ENCODE results near the gene ARAF. TPM values are rescaled to one million over a fixed set of nuclear protein-coding genes. Genes with fewer than 3 reads are reported as not detected.
A peak's percentile ranks its signal among the peaks of the same experiment; 100 is the strongest.

Gene ARAF
- polyA plus RNA-seq, 3 donors = 34.3 to 54.8 (median 40.7) TPM

GRCh38 chrX:47561659-47562151 lies 700 bp downstream of the ARAF start:
- H3K27ac ChIP-seq (ENCODE audit: low read depth, low read length) = peak overlapping the region; percentile 60
- WGBS, 3 donors = 4 to 37% (median 5%) methylated on average over 9 of the region's 9 CpGs

- no peak overlapping the region for H3K27ac ChIP-seq (ENCODE audit: low read depth, low read length)
- 75 to 79% (median 76%) methylated on average over 13 of the region's 13 CpGs for WGBS, 3 donors
Measured at GRCh38 chrX:47562615-47563243, 1.7 kb downstream of the ARAF start.

- no peak overlapping the region for H3K27ac ChIP-seq (ENCODE audit: low read depth, low read length)
- 71 to 92% (median 75%) methylated on average over 8 of the region's 8 CpGs for WGBS, 3 donors
Measured at GRCh38 chrX:47563801-47564315, 2.9 kb downstream of the ARAF start.

DNA sequence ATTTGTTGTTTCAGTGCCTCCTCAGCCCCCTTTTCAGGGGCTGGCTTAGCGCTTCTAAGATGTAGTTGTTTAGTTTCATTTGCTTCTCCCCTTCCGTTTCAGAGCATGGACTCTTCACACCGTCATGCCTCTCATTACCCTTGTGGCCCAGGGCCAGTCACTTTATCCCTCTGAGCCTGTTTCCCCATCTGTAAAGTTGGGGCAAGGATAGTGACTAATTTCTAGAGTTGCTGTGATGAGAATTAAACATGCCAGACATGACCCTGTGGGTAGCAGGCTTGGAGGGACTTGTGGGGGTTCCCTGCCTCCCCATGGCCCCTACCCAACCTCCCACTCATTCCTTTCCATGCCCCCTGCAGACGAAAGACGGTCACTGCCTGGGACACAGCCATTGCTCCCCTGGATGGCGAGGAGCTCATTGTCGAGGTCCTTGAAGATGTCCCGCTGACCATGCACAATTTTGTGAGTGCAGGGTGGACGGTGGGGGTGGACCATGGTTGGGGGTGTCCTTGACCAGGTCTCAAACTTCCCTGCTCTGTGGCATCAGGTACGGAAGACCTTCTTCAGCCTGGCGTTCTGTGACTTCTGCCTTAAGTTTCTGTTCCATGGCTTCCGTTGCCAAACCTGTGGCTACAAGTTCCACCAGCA lies 3.6 kb downstream of the ARAF start:
- WGBS, 3 donors = 77 to 84% (median 83%) methylated on average over 11 to 12 of the region's 12 CpGs

GRCh38 chrX:47566841-47567240 lies 5.8 kb downstream of the ARAF start:
- H3K27ac ChIP-seq (ENCODE audit: low read depth, low read length) = no peak overlapping the region
- 74 to 81% (median 80%) methylated on average over 11 of the region's 11 CpGs for WGBS, 3 donors

More for the DNA sequence above, 3.6 kb downstream of the ARAF start:
- no peak overlapping the region for H3K27ac ChIP-seq (ENCODE audit: low read depth, low read length)

- no peak overlapping the region for H3K27ac ChIP-seq (ENCODE audit: low read depth, low read length)
- WGBS, 3 donors = 91 to 94% (median 92%) methylated on average over 12 to 13 of the region's 13 CpGs
Measured at GRCh38 chrX:47568656-47569295, 7.8 kb downstream of the ARAF start.

DNA sequence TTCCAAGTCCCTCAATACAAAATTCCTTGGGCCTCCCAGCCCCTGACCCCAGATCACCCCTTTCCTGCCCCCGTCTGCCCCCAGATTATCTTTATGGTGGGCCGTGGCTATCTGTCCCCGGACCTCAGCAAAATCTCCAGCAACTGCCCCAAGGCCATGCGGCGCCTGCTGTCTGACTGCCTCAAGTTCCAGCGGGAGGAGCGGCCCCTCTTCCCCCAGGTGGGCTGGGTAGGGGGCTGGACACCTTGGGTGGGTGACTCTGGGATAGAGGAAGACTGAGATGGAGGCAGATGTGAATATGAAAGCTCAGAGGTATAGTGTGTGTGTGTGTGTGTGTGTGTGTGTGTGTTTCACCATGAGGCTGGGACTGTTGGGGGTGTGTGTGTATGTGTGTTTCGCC lies 9.8 kb downstream of the ARAF start:
- H3K27ac ChIP-seq (ENCODE audit: low read depth, low read length) = no peak overlapping the region
- 83 to 90% (median 84%) methylated on average over 7 to 8 of the region's 8 CpGs for WGBS, 3 donors

DNA sequence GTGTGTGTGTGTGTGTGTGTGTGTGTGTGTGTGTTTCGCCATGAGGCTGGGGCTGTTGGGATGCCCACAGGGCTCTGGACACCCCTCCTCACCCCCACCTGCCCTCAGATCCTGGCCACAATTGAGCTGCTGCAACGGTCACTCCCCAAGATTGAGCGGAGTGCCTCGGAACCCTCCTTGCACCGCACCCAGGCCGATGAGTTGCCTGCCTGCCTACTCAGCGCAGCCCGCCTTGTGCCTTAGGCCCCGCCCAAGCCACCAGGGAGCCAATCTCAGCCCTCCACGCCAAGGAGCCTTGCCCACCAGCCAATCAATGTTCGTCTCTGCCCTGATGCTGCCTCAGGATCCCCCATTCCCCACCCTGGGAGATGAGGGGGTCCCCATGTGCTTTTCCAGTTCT lies 10.2 kb downstream of the ARAF start:
- H3K27ac ChIP-seq (ENCODE audit: low read depth, low read length) = no peak overlapping the region
- WGBS, 3 donors = 86 to 95% (median 93%) methylated on average over 8 to 11 of the region's 11 CpGs

GRCh38 chrX:47571896-47572295 lies 10.9 kb downstream of the ARAF start:
- H3K27ac ChIP-seq (ENCODE audit: low read depth, low read length) = no peak overlapping the region
- WGBS, 3 donors = 87 to 93% (median 90%) methylated on average over 13 of the region's 13 CpGs

DNA sequence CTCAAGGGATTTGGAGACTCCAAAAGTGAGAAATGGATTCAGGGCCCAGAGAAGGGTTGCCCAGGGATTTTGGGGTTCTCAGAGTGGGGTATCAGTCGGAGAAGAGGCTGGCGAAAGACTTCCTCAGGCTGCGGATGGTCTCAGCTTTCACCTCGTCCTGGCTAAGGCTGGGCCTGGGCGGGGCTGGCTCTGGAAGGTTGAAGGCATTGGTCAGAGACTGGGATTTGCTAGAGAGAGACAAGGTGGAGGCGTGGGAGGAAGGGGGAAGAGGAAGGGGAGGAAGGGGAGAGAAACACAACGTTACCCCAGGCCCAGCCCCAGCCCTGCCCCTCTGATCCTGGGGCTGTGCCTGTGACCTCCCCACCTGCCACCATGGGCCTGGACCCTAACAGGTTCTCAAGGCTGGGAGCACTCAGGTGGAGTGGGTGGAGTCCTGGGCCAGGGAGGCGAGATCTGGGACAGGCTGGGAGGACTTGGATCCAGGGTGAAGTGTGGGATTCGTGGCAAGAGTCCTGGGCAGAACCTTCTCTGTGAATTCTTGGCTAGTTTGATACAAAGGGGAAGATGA lies 11.9 kb downstream of the ARAF start:
- no peak overlapping the region for H3K27ac ChIP-seq (ENCODE audit: low read depth, low read length)
- 42 to 61% (median 59%) methylated on average over 6 to 9 of the region's 9 CpGs for WGBS, 3 donors

DNA sequence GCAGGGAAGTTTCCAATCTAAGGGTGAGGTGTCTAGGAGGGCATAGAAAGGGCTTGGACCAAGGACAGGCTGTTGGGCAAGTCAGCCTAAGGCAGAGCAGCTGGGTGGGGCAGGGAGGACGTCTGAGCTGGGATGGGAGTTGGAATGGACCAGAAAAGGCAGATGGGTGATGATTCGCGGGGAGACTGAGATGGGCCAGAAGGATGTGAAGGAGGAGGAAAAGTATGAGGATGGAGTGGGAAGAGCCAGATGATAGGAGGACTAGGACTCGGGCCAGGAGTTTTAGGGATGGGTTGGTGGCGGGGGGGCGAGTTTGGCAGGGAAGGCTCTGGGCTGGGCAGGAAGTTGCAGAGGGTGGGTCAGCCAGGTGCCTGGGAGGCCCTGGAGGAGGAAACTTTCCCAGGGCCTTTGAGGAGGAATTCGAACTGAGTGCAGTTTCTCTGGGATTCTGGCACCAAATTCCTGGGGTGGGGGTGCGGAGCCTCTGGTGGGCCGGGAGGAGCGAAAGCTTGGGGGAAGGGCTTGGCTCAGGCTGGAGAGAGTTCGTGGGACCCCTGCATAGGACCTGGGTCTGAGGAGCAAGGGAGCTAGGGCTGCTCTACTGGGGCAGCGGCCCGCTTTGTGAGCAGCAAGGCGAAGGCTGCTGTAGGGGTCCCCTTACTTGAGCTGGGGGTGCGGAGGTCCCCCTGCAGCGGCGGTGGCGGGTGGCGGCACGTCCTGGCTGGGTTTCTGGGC lies 12.5 kb downstream of the ARAF start:
- H3K27ac ChIP-seq (ENCODE audit: low read depth, low read length) = no peak overlapping the region
- WGBS, 3 donors = 11 to 41% (median 31%) methylated on average over 11 to 20 of the region's 20 CpGs

- 11 to 30% (median 15%) methylated on average over 4 to 40 of the region's 41 CpGs for WGBS, 3 donors
Measured at GRCh38 chrX:47574076-47574546, 13.1 kb downstream of the ARAF start.

GRCh38 chrX:47574547-47575301 lies 13.7 kb downstream of the ARAF start:
- WGBS, 3 donors = 50 to 62% (median 54%) methylated on average over 22 to 27 of the region's 27 CpGs
- H3K27ac ChIP-seq (ENCODE audit: low read depth, low read length) = no peak overlapping the region

More at GRCh38 chrX:47574076-47574546, 13.1 kb downstream of the ARAF start:
- H3K27ac ChIP-seq (ENCODE audit: low read depth, low read length) = no peak overlapping the region

DNA sequence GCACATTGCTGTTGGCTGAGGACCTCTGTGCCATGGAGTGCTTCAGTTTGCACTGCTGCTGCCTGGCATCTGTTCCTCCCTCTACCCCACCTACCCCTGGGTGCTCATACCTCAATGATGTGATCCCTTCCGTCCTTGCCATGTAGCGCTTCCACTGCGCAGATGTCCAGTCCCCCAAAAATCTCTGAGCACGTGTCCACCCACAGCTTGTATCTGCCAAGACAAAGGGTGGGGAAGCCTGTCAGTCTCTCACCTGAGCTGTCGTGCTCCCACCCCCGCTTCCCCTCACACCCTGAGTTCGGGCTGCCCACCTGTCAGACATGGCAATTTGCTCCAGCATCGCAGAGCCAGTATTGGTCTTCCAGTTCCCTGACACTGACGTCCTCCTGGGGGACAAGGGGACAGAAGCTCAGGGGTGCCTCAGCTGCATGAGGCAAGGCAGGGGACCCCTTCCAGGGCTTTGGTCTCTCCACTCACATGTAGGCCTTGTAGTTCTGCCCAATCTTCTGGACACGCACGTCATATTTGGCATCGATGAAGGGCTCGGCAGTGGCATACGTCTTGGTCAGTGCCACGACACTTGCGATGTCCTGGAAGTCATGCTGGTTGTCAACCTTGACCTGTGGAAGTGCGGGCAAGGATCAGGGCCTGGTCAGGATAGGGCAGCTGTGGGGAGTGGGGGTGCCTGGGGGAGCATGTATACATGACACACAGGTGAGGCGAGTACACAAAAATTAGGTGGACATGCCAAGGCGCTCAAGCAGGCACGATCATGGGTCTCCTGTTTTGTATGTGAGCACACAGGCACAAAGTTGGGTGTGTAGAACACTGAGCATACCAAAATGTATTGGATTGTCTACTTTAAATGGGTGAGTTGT lies 15.3 kb downstream of the ARAF start:
- no peak overlapping the region for H3K27ac ChIP-seq (ENCODE audit: low read depth, low read length)
- 86 to 97% (median 96%) methylated on average over 19 to 20 of the region's 20 CpGs for WGBS, 3 donors

- WGBS, 3 donors = 62 to 67% (median 65%) methylated on average over 8 to 9 of the region's 9 CpGs
Measured at GRCh38 chrX:47577424-47577823, 16.4 kb downstream of the ARAF start.

DNA sequence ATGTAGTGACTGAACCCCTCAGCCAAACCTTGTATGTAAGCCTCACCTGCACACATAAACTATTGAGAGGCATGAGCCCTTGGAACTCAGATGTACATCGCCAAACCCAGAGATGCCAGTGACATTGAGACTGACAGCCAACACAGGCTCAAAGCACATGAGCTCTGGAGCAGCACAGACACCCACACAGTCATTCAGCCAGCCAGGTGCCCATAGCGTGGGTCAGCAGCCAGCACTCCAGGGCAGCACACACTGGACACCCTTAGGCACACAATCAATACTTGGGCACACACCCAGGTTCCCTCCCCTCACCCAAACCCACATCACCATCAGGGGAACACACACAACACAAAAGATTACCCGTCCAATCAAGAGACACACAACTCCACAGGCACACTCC lies 16.9 kb downstream of the ARAF start:
- 57 to 90% (median 80%) methylated on average over 3 of the region's 3 CpGs for WGBS, 3 donors
- no peak overlapping the region for H3K27ac ChIP-seq (ENCODE audit: low read depth, low read length)

More at GRCh38 chrX:47577424-47577823, 16.4 kb downstream of the ARAF start:
- H3K27ac ChIP-seq (ENCODE audit: low read depth, low read length) = no peak overlapping the region

DNA sequence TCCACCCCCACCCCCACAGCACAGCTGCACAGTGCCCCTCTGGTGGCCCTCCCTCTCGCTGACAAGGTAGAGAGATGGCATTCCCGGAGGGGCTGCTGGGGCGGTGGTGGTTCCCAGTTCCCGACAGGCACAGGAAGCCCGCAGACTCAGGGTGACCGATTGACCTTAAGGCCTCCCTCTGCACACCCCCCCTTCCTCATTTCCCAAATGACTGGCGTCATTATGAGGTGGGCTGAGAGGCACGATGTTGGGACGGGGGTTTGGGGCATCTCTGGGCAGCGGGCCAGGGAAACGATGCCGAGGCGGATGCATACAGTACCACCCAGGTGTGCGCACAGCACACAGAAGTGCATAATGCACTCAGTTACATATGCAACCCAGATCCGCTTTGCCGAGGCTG lies 17.7 kb downstream of the ARAF start:
- no peak overlapping the region for H3K27ac ChIP-seq (ENCODE audit: low read depth, low read length)
- WGBS, 3 donors = 33 to 61% (median 42%) methylated on average over 10 to 16 of the region's 16 CpGs

Data from adipose tissue (tissue), 3 donors.